Ovary (tissue), 3 donors: ENCODE results near the gene UPK3B.
"Not testable (repeated sequence)": the region's sequence is repeated elsewhere in the genome, so short reads cannot be mapped to it uniquely, and the experiment has no call there.

Experiments used
- CTCF ChIP-seq, 3 donors: fragments of 450-650 bp in 2 of 3; fragments of 200-600 bp in 1 of 3; IDR thresholded peaks; one replicate each; pipeline versions ENCODE4 v1.5.1 to v1.8.0; 2016 to 2022; ENCODE audit warnings: antibody characterized with exemption in 3 of 3, mild to moderate bottlenecking in 1 of 3
- EP300 ChIP-seq: sonication (generic); formaldehyde crosslinking; IDR thresholded peaks from one replicate; pipeline ENCODE4 v1.6.1; 2017; ENCODE audit warnings: antibody characterized with exemption
- POLR2A ChIP-seq: fragments of 450-650 bp; IDR thresholded peaks from one replicate; pipeline ENCODE4 v1.6.1; 2017; ENCODE audit warnings: antibody characterized with exemption, mild to moderate bottlenecking, moderate library complexity
- donor health status: DM: no; HTN: no; CAD: no.

GRCh38 chr7:76498583-76499200 lies 11.7 kb upstream of the UPK3B start:
- not testable (repeated sequence) for TF ChIP-seq CTCF (IDR thresholded peaks at IDR 0.05); POLR2A; EP300
